Endothelial cell of umbilical vein (primary cell): ENCODE data around the gene PLA2G4F.

Source experiments
- CTCF ChIP-seq, 2 donors: IDR thresholded peaks; 1 replicate in 1 of 2; 2 replicates in 1 of 2; pipeline ENCODE4 v1.5.1; 2011; ENCODE audit warnings: low read length in 2 of 2, mild to moderate bottlenecking in 2 of 2, moderate library complexity in 2 of 2, control low read depth in 1 of 2, inconsistent platforms in 1 of 2, low read depth in 1 of 2; ENCODE audit not compliant: insufficient read depth in 1 of 2; ENCODE audit errors: extremely low read depth in 1 of 2
- EZH2 ChIP-seq: IDR thresholded peaks from 2 replicates; pipeline ENCODE4 v1.6.1; 2012; ENCODE audit warnings: borderline replicate concordance, low read depth, mild to moderate bottlenecking, moderate library complexity, low read length, inconsistent platforms; ENCODE audit not compliant: severe bottlenecking

GRCh38 chr15:42139596-42139995 is 16.8 kb downstream of the PLA2G4F start:
- no peak for TF ChIP-seq CTCF (IDR thresholded peaks at IDR 0.05; ENCODE audit: extremely low read depth in 1 of 2, insufficient read depth in 1 of 2, low read depth in 1 of 2, low read length in 2 of 2)
- no peak for TF ChIP-seq EZH2
